Ascending aorta (tissue), 2 donors: ENCODE results near the gene GOT2. TPM values are rescaled to one million over a fixed set of nuclear protein-coding genes. Genes with fewer than 3 reads are reported as not detected.

Experiments used
- DNase-seq, 2 donors: peaks; one replicate each; pipeline ENCODE4 v3.0.0-alpha.2; 2019; ENCODE audit warnings: low spot score in 2 of 2
- H3K27ac ChIP-seq, 2 donors: fragments of 200-600 bp; sonication (generic); one replicate each; pipeline ENCODE4 v1.5.1; 2016 to 2017; ENCODE audit warnings: mild to moderate bottlenecking in 1 of 2
- H3K27me3 ChIP-seq: fragments of 200-600 bp; sonication (generic); one replicate; pipeline ENCODE4 v1.5.1; 2017
- H3K36me3 ChIP-seq, 2 donors: fragments of 200-600 bp; sonication (generic); one replicate each; pipeline ENCODE4 v1.5.1; 2016
- H3K4me1 ChIP-seq, 2 donors: fragments of 200-600 bp; sonication (generic); one replicate each; pipeline ENCODE4 v1.5.1; 2016 to 2017; ENCODE audit warnings: mild to moderate bottlenecking in 1 of 2
- H3K4me3 ChIP-seq, 2 donors: fragments of 200-600 bp; sonication (generic); one replicate each; pipeline ENCODE4 v1.5.1; 2016 to 2017; ENCODE audit warnings: mild to moderate bottlenecking in 1 of 2
- H3K9me3 ChIP-seq, 2 donors: fragments of 200-600 bp; sonication (generic); one replicate each; pipeline ENCODE4 v1.5.1; 2016
- CTCF ChIP-seq, 3 experiments: fragments of 200-600 bp in 2 of 3; fragments of 450-650 bp in 1 of 3; sonication (generic) in 2 of 3; IDR thresholded peaks; one replicate each; pipeline ENCODE4 v1.5.1; 2016 to 2019; ENCODE audit warnings: antibody characterized with exemption in 3 of 3, mild to moderate bottlenecking in 1 of 3, moderate library complexity in 1 of 3
- intact Hi-C: fragments of 100-400 bp; cut with DNase I; formaldehyde crosslinking; loops from one replicate; pipeline ENCODE4 v1.15.1; 2023
- total RNA-seq: library from RNA; depleted of rRNA; stranded (reverse); fragments of >200 nt; gene quantifications from one replicate; pipeline ENCODE4 v1.1.0, GENCODE V29; 2016

The GOT2 gene
- total RNA-seq, 1 donor from 2014 or later: 48.7 TPM

GRCh38 chr16:58727796-58728568 lies 6.1 kb downstream of the GOT2 start:
- no peak overlapping the region for H3K4me3 ChIP-seq
- H3K4me1 ChIP-seq: peaks cover 6 to 7% of the 10 kb centered on the region in 2 donors
- H3K9me3 ChIP-seq: no peaks in the 10 kb centered on the region
- no peak overlapping the region for H3K27ac ChIP-seq
- intact Hi-C loops: no loop called here
- peaks cover 7 to 9% of the 10 kb centered on the region in 2 donors for H3K36me3 ChIP-seq
- DNase-seq: no peak
- no peak for TF ChIP-seq CTCF (IDR thresholded peaks at IDR 0.05)
- no peaks in the 10 kb centered on the region for H3K27me3 ChIP-seq

- no peak for DNase-seq
- H3K27me3 ChIP-seq: no peaks in the 10 kb centered on the region
- intact Hi-C loops: no loop called here
- no peak overlapping the region for H3K4me3 ChIP-seq
- H3K4me1 ChIP-seq: peaks cover 3 to 4% of the 10 kb centered on the region in 2 donors
- H3K9me3 ChIP-seq: no peaks in the 10 kb centered on the region
- H3K27ac ChIP-seq: no peak overlapping the region
- no peak for TF ChIP-seq CTCF (IDR thresholded peaks at IDR 0.05)
- H3K36me3 ChIP-seq: peaks cover 11 to 17% of the 10 kb centered on the region in 2 donors
Observed at GRCh38 chr16:58727028-58727781, 6.9 kb downstream of the GOT2 start.

- no peak for DNase-seq
Observed at GRCh38 chr16:58723109-58723508, 11.0 kb downstream of the GOT2 start.

GRCh38 chr16:58717994-58718393 lies 16.1 kb downstream of the GOT2 start:
- Histone ChIP-seq H3K27ac (no peak overlapping the region), H3K27me3 (no peaks in the 10 kb centered on the region), H3K4me1 (no peaks in the 10 kb centered on the region), H3K9me3 (no peaks in the 10 kb centered on the region), H3K4me3 (no peak overlapping the region), H3K36me3 (peaks cover 50 to 86% of the 10 kb centered on the region in 2 donors)
- intact Hi-C loops: no loop called here
- no peak for DNase-seq
- no peak for TF ChIP-seq CTCF (IDR thresholded peaks at IDR 0.05)

More at GRCh38 chr16:58723109-58723508, 11.0 kb downstream of the GOT2 start:
- no peak overlapping the region for H3K27ac ChIP-seq
- TF ChIP-seq CTCF (IDR thresholded peaks at IDR 0.05): no peak
- H3K9me3 ChIP-seq: no peaks in the 10 kb centered on the region
- no peaks in the 10 kb centered on the region for H3K4me1 ChIP-seq
- no peaks in the 10 kb centered on the region for H3K27me3 ChIP-seq
- H3K36me3 ChIP-seq: peaks cover 28 to 55% of the 10 kb centered on the region in 2 donors
- intact Hi-C loops: no loop called here
- H3K4me3 ChIP-seq: no peak overlapping the region

GRCh38 chr16:58716468-58716867 lies 17.6 kb downstream of the GOT2 start:
- DNase-seq: no peak
- Histone ChIP-seq H3K27me3 (no peaks in the 10 kb centered on the region), H3K4me1 (no peaks in the 10 kb centered on the region), H3K36me3 (peaks cover 46 to 79% of the 10 kb centered on the region in 2 donors), H3K27ac (no peak overlapping the region), H3K9me3 (no peaks in the 10 kb centered on the region), H3K4me3 (no peak overlapping the region)
- no peak for TF ChIP-seq CTCF (IDR thresholded peaks at IDR 0.05)
- intact Hi-C loops: no loop called here
